GM23338 (cell line): Measurements from ENCODE around the gene KLF4. TPM values are rescaled to one million over a fixed set of nuclear protein-coding genes. Genes with fewer than 3 reads are reported as not detected.
A peak's percentile ranks its signal among the peaks of the same experiment; 100 is the strongest.
"Not testable (repeated sequence)": the region's sequence is repeated elsewhere in the genome, so short reads cannot be mapped to it uniquely, and the experiment has no call there.

ENCODE experiments used
- ATAC-seq: fragments of 200-7000 bp; cut with Tn5 transposase; 3 replicates; pipeline ENCODE4 v1.9.1; 2020
- DNase-seq: peaks from one replicate; pipeline ENCODE4 v3.0.0-alpha.2; 2015; ENCODE audit warnings: low spot score
- H2AFZ ChIP-seq: fragments of 200-600 bp; sonication (generic); 2 replicates; pipeline ENCODE4 v1.8.0; 2016; ENCODE audit warnings: antibody characterized with exemption, mild to moderate bottlenecking, moderate library complexity
- H3F3A ChIP-seq: fragments of 200-600 bp; sonication (generic); replicated peaks from 2 replicates; pipeline ENCODE4 v1.8.0; 2017; ENCODE audit warnings: antibody characterized with exemption, mixed run types, low read depth
- H3K27ac ChIP-seq: fragments of 200-600 bp; sonication (generic); 2 replicates; pipeline ENCODE4 v1.6.1; 2016; ENCODE audit warnings: low read depth
- H3K27me3 ChIP-seq: fragments of 200-600 bp; sonication (generic); 2 replicates; pipeline ENCODE4 v1.8.0; 2016; ENCODE audit warnings: mild to moderate bottlenecking, mixed run types, moderate library complexity; ENCODE audit not compliant: insufficient read depth
- H3K36me3 ChIP-seq: fragments of 200-600 bp; sonication (generic); 2 replicates; pipeline ENCODE4 v1.8.0; 2016; ENCODE audit warnings: mild to moderate bottlenecking; ENCODE audit not compliant: insufficient read depth
- H3K4me1 ChIP-seq: fragments of 200-600 bp; sonication (generic); 2 replicates; pipeline ENCODE4 v1.8.0; 2016; ENCODE audit warnings: mild to moderate bottlenecking, moderate library complexity; ENCODE audit not compliant: insufficient read depth
- H3K4me2 ChIP-seq: fragments of 200-600 bp; sonication (generic); 2 replicates; pipeline ENCODE4 v1.7.1; 2017; ENCODE audit warnings: mixed run types
- H3K4me3 ChIP-seq: fragments of 200-600 bp; sonication (generic); 2 replicates; pipeline ENCODE4 v1.6.1; 2016; ENCODE audit warnings: mixed run types
- H3K79me2 ChIP-seq: fragments of 200-600 bp; sonication (generic); replicated peaks from 2 replicates; pipeline ENCODE4 v1.8.0; 2017; ENCODE audit warnings: mild to moderate bottlenecking; ENCODE audit not compliant: insufficient read depth
- H3K9me2 ChIP-seq: fragments of 200-600 bp; sonication (generic); 2 replicates; pipeline ENCODE4 v1.8.0; 2017; ENCODE audit not compliant: insufficient read depth
- H4K20me1 ChIP-seq: fragments of 200-600 bp; sonication (generic); replicated peaks from 2 replicates; pipeline ENCODE4 v1.8.0; 2017; ENCODE audit warnings: mild to moderate bottlenecking; ENCODE audit not compliant: insufficient read depth
- H3K27ac Mint-ChIP-seq: 2 replicates; pipeline ENCODE4 v1.8.0; 2020; ENCODE audit warnings: inconsistent platforms, mild to moderate bottlenecking, moderate library complexity, mixed read lengths
- H3K27me3 Mint-ChIP-seq: 3 replicates; pipeline ENCODE4 v1.8.0; 2022; ENCODE audit warnings: low read depth, mild to moderate bottlenecking, moderate library complexity, mixed read lengths, inconsistent platforms; ENCODE audit not compliant: insufficient read depth, poor library complexity
- H3K36me3 Mint-ChIP-seq: 3 replicates; pipeline ENCODE4 v1.8.0; 2021; ENCODE audit warnings: low read depth, mild to moderate bottlenecking, inconsistent platforms, moderate library complexity, mixed read lengths
- H3K4me1 Mint-ChIP-seq: 3 replicates; pipeline ENCODE4 v1.8.0; 2020; ENCODE audit warnings: mild to moderate bottlenecking, inconsistent platforms, mixed read lengths
- H3K4me3 Mint-ChIP-seq: 3 replicates; pipeline ENCODE4 v1.8.0; 2021; ENCODE audit warnings: moderate library complexity, mild to moderate bottlenecking, inconsistent platforms, mixed read lengths
- H3K9me3 Mint-ChIP-seq: 3 replicates; pipeline ENCODE4 v1.8.0; 2020; ENCODE audit warnings: moderate library complexity, mild to moderate bottlenecking, inconsistent platforms, mixed read lengths
- CREB1 ChIP-seq: fragments of 250-450 bp; sonication (Bioruptor Pico); IDR thresholded peaks from 2 replicates; pipeline ENCODE4 v1.5.0; 2020; ENCODE audit warnings: low read depth, mild to moderate bottlenecking, moderate library complexity
- CTCF ChIP-seq, 2 experiments: fragments of 200-600 bp in 1 of 2; sonication (generic) in 1 of 2; conservative IDR thresholded peaks; 2 replicates each; pipeline versions ENCODE4 v1.5.1 to v1.6.1; 2016 to 2017; ENCODE audit warnings: antibody characterized with exemption in 2 of 2, low read depth in 2 of 2, mild to moderate bottlenecking in 2 of 2, moderate library complexity in 1 of 2
- ETS1 ChIP-seq: IDR thresholded peaks from 2 replicates; pipeline ENCODE4 v1.6.1; 2016; ENCODE audit warnings: antibody characterized with exemption
- JUNB ChIP-seq: IDR thresholded peaks from one replicate; pipeline ENCODE4 v1.6.1; 2016; ENCODE audit warnings: antibody characterized with exemption; ENCODE audit not compliant: unreplicated experiment
- NANOG ChIP-seq: IDR thresholded peaks from 2 replicates; pipeline ENCODE4 v1.6.1; 2016; ENCODE audit warnings: antibody characterized with exemption, borderline replicate concordance
- STAT1 ChIP-seq: IDR thresholded peaks from one replicate; pipeline ENCODE4 v1.6.1; 2016; ENCODE audit warnings: antibody characterized with exemption; ENCODE audit not compliant: unreplicated experiment
- ZNF114 ChIP-seq: fragments of 250-450 bp; sonication (Bioruptor Pico); IDR thresholded peaks from 2 replicates; pipeline ENCODE4 v1.5.0; 2020; ENCODE audit warnings: mild to moderate bottlenecking, moderate library complexity
- polyA plus RNA-seq: library from polyadenylated mRNA; unstranded; fragments of >200 nt; fragmentation: Nextera tagmentation; extraction: Ambion mirVana; gene quantifications from 2 replicates; pipeline ENCODE4 v1.2.1, GENCODE V29; 2016
- total RNA-seq: library from RNA; depleted of rRNA; stranded (reverse); fragments of >200 nt; shearing (Covaris generic); gene quantifications from 2 replicates; pipeline ENCODE4 v1.2.3, GENCODE V29; 2014
- TF ChIP-seq, protein P1 (sequence below): IDR thresholded peaks from one replicate; pipeline ENCODE4 v1.6.1; 2018; ENCODE audit warnings: antibody characterized with exemption; ENCODE audit not compliant: unreplicated experiment

KLF4 gene
- total and polyA plus RNA-seq, 2 experiments from 2014 or later: 8.3 to 29.8 TPM

- H3K27ac ChIP-seq: not testable (repeated sequence)
Measured at GRCh38 chr9:107500421-107501200, 11.0 kb upstream of the KLF4 start.

GRCh38 chr9:107496976-107497375, 7.4 kb upstream of the KLF4 start:
- no peaks in the 10 kb centered on the region for H3K79me2 ChIP-seq
- Mint-ChIP-seq H3K4me3 (no peak overlapping the region), H3K9me3 (no peaks in the 10 kb centered on the region)

More at GRCh38 chr9:107500421-107501200, 11.0 kb upstream of the KLF4 start:
- not testable (repeated sequence) for H3K79me2 ChIP-seq, H3K9me2 ChIP-seq, H3K4me2 ChIP-seq, H4K20me1 ChIP-seq, H3K9me3 Mint-ChIP-seq, H3K36me3 ChIP-seq, H3K27me3 ChIP-seq, H3K27me3 Mint-ChIP-seq, DNase-seq, ATAC-seq, H3K27ac Mint-ChIP-seq, H3K4me3 Mint-ChIP-seq, H3F3A ChIP-seq, H2AFZ ChIP-seq, H3K4me3 ChIP-seq, H3K36me3 Mint-ChIP-seq
- peaks cover 14% of the 10 kb centered on the region for H3K4me1 Mint-ChIP-seq
- H3K4me1 ChIP-seq: peaks cover 11% of the 10 kb centered on the region; the same call in 1 of the 2 replicates

DNA sequence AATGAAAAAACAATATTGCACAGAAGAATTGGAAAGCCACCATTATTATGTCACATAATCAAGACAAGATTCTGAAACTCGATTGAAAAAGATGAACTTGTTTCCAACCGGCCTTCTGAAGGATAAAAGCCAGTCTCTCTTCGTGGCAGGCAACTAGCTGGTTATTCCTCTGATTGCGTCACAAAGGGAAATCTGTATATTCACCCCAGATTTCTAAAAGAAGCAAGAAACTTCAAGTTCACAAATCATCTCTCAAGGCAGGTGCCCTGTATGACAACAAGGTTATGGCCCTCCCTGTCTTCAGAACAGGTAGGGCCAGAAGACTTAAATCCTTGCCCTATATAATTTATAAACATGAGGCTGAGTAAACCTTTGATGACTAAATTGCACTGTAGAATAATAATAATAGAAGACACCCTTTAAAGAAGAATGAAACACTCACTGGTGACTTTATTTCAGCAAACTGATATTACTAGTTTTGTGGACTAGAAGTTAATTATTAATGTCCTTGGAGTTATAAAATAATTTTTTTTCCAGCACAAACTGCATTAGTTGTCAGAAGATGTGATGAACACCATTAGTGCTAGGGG, 2.9 kb upstream of the KLF4 start:
- Mint-ChIP-seq H3K9me3 (peaks cover 3% of the 10 kb centered on the region; the same call in 1 of the 3 replicates), H3K4me3 (peak overlapping the region; percentile 80; the same call in 1 of the 3 replicates), H3K27ac (no peak overlapping the region), H3K36me3 (no peaks in the 10 kb centered on the region), H3K4me1 (peaks cover 20% of the 10 kb centered on the region), H3K27me3 (peaks cover 45% of the 10 kb centered on the region)
- Histone ChIP-seq H2AFZ (no peak overlapping the region), H4K20me1 (no peaks in the 10 kb centered on the region), H3K9me2 (no peaks in the 10 kb centered on the region), H3K36me3 (no peaks in the 10 kb centered on the region), H3K4me3 (no peak overlapping the region), H3K79me2 (no peaks in the 10 kb centered on the region), H3K27ac (no peak overlapping the region), H3K4me2 (0 out of 2 replicates have a peak overlapping the region, but pooled peaks have one; percentile 96), H3F3A (peaks cover 5% of the 10 kb centered on the region; the same call in 1 of the 2 replicates), H3K4me1 (peaks cover 17% of the 10 kb centered on the region), H3K27me3 (peaks cover 48% of the 10 kb centered on the region)
- ATAC-seq: no peak
- DNase-seq: no peak
- TF ChIP-seq ZNF114 (no peak), STAT1 (no peak), CTCF (conservative IDR thresholded peaks at IDR 0.05; ENCODE audit: low read depth in 2 of 2) (no peak), JUNB (no peak), NANOG (no peak), ETS1 (no peak)
- TF ChIP-seq, protein P1, sequence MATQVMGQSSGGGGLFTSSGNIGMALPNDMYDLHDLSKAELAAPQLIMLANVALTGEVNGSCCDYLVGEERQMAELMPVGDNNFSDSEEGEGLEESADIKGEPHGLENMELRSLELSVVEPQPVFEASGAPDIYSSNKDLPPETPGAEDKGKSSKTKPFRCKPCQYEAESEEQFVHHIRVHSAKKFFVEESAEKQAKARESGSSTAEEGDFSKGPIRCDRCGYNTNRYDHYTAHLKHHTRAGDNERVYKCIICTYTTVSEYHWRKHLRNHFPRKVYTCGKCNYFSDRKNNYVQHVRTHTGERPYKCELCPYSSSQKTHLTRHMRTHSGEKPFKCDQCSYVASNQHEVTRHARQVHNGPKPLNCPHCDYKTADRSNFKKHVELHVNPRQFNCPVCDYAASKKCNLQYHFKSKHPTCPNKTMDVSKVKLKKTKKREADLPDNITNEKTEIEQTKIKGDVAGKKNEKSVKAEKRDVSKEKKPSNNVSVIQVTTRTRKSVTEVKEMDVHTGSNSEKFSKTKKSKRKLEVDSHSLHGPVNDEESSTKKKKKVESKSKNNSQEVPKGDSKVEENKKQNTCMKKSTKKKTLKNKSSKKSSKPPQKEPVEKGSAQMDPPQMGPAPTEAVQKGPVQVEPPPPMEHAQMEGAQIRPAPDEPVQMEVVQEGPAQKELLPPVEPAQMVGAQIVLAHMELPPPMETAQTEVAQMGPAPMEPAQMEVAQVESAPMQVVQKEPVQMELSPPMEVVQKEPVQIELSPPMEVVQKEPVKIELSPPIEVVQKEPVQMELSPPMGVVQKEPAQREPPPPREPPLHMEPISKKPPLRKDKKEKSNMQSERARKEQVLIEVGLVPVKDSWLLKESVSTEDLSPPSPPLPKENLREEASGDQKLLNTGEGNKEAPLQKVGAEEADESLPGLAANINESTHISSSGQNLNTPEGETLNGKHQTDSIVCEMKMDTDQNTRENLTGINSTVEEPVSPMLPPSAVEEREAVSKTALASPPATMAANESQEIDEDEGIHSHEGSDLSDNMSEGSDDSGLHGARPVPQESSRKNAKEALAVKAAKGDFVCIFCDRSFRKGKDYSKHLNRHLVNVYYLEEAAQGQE: no peak

More at GRCh38 chr9:107496976-107497375, 7.4 kb upstream of the KLF4 start:
- Histone ChIP-seq H3K27ac (no peak overlapping the region), H3K4me3 (no peak overlapping the region), H4K20me1 (no peaks in the 10 kb centered on the region), H3K36me3 (no peaks in the 10 kb centered on the region), H3K9me2 (no peaks in the 10 kb centered on the region), H3F3A (no peaks in the 10 kb centered on the region), H2AFZ (no peak overlapping the region), H3K4me2 (peak overlapping the region; percentile 49; the same call in 1 of the 2 replicates), H3K4me1 (peaks cover 16% of the 10 kb centered on the region), H3K27me3 (peaks cover 9% of the 10 kb centered on the region)
- H3K27me3 Mint-ChIP-seq: peaks cover 11% of the 10 kb centered on the region
- no peak overlapping the region for H3K27ac Mint-ChIP-seq
- ATAC-seq: no peak
- H3K4me1 Mint-ChIP-seq: peaks cover 16% of the 10 kb centered on the region
- TF ChIP-seq JUNB (no peak), STAT1 (no peak), ETS1 (no peak), CREB1 (no peak)
- H3K36me3 Mint-ChIP-seq: no peaks in the 10 kb centered on the region
- DNase-seq: no peak
